ENCODE measurements around the gene GNG3. TPM values are rescaled to one million over a fixed set of nuclear protein-coding genes. Genes with fewer than 3 reads are reported as not detected.

The GNG3 gene
- total and polyA plus RNA-seq, 2 experiments from 2014 or later, result 3.0 TPM; not detected in 1

DNA sequence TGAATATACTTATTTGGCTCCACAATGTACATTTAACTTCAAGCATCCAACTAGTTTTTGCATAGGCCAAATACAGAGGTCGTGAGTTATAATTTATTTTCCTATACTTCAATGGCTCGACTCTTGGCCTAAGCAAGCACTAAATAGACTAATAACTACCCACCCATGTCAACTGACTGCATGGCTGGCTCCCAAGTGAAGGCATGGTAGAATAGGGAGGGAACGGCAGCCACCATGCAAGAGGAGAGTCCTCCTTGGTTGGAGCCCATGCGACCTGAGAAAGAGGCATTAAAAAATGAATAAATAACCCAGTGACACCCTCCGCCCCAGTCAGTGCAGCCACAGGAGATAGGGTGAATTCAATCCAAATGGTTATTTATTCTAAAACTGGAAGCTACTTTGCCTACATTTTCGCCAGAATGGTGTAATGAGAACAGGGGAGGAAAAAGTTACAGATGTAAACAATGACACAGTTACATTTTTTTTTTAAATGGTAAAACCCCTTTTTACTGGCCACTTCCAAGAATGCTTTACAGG lies 4.9 kb downstream of the GNG3 start:
- Histone ChIP-seq H3K27me3 (no peaks in the 10 kb centered on the region), H3K27ac (no peak overlapping the region), H3K9me3 (ENCODE audit: low read depth) (no peaks in the 10 kb centered on the region), H3K36me3 (peaks cover 56% of the 10 kb centered on the region), H3K4me1 (ENCODE audit: low read depth) (peaks cover 11% of the 10 kb centered on the region), H3K4me3 (no peak overlapping the region)
- DNase-seq (ENCODE audit: low read depth in 1 of 2, low spot score in 1 of 2), result no peak
- TF ChIP-seq, protein P1, sequence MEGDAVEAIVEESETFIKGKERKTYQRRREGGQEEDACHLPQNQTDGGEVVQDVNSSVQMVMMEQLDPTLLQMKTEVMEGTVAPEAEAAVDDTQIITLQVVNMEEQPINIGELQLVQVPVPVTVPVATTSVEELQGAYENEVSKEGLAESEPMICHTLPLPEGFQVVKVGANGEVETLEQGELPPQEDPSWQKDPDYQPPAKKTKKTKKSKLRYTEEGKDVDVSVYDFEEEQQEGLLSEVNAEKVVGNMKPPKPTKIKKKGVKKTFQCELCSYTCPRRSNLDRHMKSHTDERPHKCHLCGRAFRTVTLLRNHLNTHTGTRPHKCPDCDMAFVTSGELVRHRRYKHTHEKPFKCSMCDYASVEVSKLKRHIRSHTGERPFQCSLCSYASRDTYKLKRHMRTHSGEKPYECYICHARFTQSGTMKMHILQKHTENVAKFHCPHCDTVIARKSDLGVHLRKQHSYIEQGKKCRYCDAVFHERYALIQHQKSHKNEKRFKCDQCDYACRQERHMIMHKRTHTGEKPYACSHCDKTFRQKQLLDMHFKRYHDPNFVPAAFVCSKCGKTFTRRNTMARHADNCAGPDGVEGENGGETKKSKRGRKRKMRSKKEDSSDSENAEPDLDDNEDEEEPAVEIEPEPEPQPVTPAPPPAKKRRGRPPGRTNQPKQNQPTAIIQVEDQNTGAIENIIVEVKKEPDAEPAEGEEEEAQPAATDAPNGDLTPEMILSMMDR (IDR thresholded peaks at IDR 0.05; ENCODE audit: low read depth, low read length), result no peak

DNA sequence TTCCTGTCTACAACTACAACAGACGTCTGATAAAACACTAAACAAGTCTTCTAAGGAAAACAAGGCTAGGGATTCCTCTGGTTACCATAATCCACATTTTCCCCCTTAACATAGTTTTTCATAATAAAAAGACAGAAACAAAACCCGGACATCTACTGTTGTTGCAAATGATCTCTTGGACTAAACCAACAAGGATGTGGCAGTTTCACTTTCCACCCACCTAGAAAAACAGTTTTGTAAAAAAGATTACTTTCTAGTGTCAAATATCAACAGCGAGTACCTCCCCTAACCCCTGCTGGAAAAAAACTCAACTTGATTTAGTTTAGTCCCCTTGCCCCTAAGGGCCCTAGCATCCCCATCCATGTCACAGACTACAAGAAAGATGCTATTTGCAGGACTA lies 5.4 kb downstream of the GNG3 start:
- Histone ChIP-seq H3K9me3 (ENCODE audit: low read depth) (no peaks in the 10 kb centered on the region), H3K27ac (peak overlapping the region; percentile 38), H3K27me3 (no peaks in the 10 kb centered on the region), H3K4me1 (ENCODE audit: low read depth) (peaks cover 11% of the 10 kb centered on the region), H3K4me3 (no peak overlapping the region), H3K36me3 (peaks cover 61% of the 10 kb centered on the region)
- DNase-seq (ENCODE audit: low read depth in 1 of 2, low spot score in 1 of 2), result no peak
- TF ChIP-seq, protein P1 (IDR thresholded peaks at IDR 0.05; ENCODE audit: low read depth, low read length), result no peak

DNA sequence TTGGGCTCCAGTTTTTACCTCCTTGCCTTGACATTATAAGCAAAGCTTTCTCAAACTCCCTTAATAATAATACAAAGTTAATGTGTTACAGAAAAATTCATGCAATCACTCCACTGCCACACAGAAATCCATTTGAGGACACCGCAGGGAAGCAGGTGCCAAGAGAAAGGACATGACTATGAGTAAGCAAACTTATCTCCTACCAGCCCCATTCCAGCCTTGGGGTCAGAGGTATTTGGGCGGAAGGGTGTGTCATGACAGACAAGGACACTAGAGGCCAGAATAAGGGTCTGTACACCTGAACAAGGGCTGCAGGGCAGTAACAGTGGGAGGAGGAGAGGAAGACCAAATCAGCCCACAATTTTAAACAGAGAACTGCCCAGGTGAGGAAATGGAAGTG lies 5.9 kb downstream of the GNG3 start:
- Histone ChIP-seq H3K4me3 (no peak overlapping the region), H3K27me3 (no peaks in the 10 kb centered on the region), H3K36me3 (peaks cover 66% of the 10 kb centered on the region), H3K9me3 (ENCODE audit: low read depth) (no peaks in the 10 kb centered on the region), H3K27ac (peak overlapping the region; percentile 38), H3K4me1 (ENCODE audit: low read depth) (peaks cover 8% of the 10 kb centered on the region)
- TF ChIP-seq, protein P1 (IDR thresholded peaks at IDR 0.05; ENCODE audit: low read depth, low read length), result no peak
- no peak for DNase-seq (ENCODE audit: low read depth in 1 of 2, low spot score in 1 of 2)

DNA sequence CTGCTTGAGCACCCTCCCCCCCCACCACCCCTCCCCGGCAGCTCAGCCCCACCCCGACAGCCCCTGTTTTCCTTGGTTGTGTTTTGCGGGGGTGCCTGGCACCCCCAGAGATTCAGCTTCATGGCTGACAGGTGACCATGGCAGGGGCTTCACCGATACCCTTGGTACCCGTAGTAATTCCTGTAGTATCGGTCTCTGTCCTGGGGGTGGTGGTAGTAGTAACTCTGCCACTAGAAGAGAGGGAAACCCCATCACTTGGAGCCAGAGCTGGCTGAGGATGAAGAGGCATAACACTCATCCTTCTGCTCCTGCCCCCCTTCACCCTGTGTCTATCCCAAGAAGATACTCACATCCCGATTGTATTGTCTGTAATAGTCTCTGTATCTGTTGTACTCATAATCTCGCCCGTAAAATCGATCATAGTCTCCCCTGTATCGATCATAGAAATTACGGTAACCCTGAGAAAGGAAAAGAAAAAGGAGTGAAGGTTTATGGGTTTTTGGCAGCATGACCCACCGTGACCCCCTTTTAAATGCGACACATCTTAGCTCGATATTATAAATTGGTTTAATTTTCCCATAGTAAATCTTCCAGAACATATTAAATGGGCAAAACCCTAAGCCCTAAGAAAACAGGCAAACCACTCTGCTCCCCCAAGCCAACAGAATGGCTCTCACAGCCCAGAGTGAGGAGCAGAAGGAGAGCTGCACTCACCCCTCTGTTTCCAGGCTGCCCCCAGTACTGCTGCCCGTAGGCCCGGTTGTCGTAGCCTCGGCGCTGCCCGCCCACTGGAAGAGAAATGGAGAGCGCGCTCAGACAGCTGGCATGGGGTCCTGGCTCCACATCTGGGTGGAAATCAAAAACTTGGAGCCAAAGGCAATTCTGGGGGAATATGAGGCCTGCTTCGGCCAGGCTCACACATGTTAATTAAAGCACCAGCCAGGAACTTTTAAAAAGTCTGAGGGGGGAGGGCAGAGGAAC lies 8.0 kb downstream of the GNG3 start:
- TF ChIP-seq, protein P1 (IDR thresholded peaks at IDR 0.05; ENCODE audit: low read depth, low read length), result no peak
- Histone ChIP-seq H3K4me1 (ENCODE audit: low read depth) (no peaks in the 10 kb centered on the region), H3K9me3 (ENCODE audit: low read depth) (no peaks in the 10 kb centered on the region), H3K4me3 (no peak overlapping the region), H3K27ac (peak overlapping the region; percentile 38), H3K36me3 (peaks cover 85% of the 10 kb centered on the region), H3K27me3 (no peaks in the 10 kb centered on the region)
- DNase-seq (ENCODE audit: low read depth in 1 of 2, low spot score in 1 of 2), result no peak

DNA sequence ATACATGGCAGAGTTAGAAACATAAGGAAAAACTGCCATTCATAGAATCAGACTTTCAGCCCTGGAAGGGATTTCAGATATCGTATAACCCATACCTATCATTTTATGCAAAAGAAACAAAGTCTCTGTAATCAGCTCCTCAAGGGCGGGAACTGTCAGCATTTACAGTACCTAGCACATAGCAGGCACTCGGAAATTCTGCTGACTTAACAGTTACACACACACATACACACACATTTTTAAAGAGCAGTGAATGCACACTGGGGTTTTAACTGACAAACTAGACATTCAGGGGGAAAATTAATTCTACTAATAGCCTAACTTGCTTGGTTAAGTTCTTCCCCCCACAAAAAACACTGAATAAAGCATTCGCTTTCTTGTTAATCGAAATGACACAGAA lies 8.7 kb downstream of the GNG3 start:
- H3K4me1 ChIP-seq (ENCODE audit: low read depth), result no peaks in the 10 kb centered on the region
- no peak overlapping the region for H3K4me3 ChIP-seq
- DNase-seq (ENCODE audit: low read depth in 1 of 2, low spot score in 1 of 2), result no peak
- no peak overlapping the region for H3K27ac ChIP-seq
- H3K27me3 ChIP-seq, result no peaks in the 10 kb centered on the region
- peaks cover 91% of the 10 kb centered on the region for H3K36me3 ChIP-seq
- TF ChIP-seq, protein P1 (IDR thresholded peaks at IDR 0.05; ENCODE audit: low read depth, low read length), result no peak
- no peaks in the 10 kb centered on the region for H3K9me3 ChIP-seq (ENCODE audit: low read depth)

All from cardiac muscle cell (in vitro differentiated cells and primary cell).